GM12892 (cell line): ENCODE data around the gene P2RY2.

Source experiments
- POLR2A ChIP-seq: IDR thresholded peaks from 2 replicates; pipeline ENCODE4 v1.6.1; 2011; ENCODE audit warnings: low read depth, low read length, control low read depth
- POLR2AphosphoS5 ChIP-seq: IDR thresholded peaks from 2 replicates; pipeline ENCODE4 v1.6.1; 2011; ENCODE audit warnings: low read depth, low read length, control low read depth
- TAF1 ChIP-seq: IDR thresholded peaks from 2 replicates; pipeline ENCODE4 v1.6.1; 2011; ENCODE audit warnings: low read depth, mild to moderate bottlenecking, control low read depth, low read length, borderline replicate concordance

DNA sequence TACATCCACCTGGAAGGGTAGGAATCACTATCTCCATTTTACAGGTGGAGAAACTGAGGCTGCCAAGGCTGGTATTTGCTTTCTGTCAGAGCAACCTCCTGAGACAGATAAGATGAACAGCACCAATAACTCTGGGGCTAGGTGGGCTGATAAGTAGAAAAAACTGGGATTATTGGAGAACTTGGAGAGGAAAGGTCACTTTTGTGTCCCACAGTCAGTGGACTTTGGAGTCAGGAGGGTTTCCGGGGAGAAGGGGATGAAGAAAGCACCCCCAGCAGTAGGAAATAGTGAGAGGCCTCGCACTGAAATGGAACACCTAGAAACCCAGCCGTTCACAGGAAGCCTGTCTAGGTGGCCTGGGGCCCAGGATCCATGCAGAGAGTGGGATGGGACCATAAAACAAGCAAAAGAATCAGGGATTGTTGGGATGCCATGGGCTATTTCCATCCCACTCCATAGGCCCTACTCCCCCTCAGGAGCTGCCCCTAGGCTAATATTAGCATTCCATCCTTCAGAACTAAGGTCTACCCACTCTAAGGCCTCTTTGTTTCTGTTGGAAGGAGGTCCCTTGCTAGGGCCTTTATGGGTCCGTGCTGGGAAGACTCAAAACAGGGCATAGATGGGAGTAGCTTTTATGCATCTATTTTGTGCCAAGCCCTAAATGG is 45.0 kb upstream of the P2RY2 start:
- no peak for TF ChIP-seq TAF1
- TF ChIP-seq POLR2A: no peak
- TF ChIP-seq POLR2AphosphoS5: no peak
